ENCODE data around the gene S100A7. TPM values are rescaled to one million over a fixed set of nuclear protein-coding genes. Genes with fewer than 3 reads are reported as not detected.
"Not testable (repeated sequence)": the region's sequence is repeated elsewhere in the genome, so short reads cannot be mapped to it uniquely, and the experiment has no call there.

S100A7 gene
- total RNA-seq, 4 donors from 2014 or later, result 12.2 to 46.8 (median 31.3) TPM

DNA sequence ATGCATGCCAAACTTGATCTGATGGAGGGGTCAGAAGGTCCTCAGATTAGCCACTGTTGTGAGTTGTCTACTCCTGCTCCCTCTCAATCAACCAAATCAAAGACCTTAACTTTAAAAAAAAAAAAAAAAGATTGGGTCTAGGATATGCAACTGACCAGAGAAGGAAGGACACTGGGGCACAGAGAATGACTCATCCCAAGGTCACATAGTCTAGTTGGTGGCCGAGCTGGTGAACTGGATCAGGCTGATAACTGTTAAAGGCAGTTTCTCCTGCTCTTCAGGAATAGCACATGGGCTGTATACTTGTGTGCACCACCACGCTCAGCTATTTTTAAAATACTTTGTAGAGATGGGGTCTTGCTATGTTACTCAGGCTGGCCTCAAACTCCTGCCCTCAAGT, 14.8 kb upstream of the S100A7 start:
- H3K4me3 ChIP-seq (ENCODE audit: low read depth, poor library complexity, severe bottlenecking), result no peak overlapping the region
- intact Hi-C loops (cut with DNase I; ENCODE audit: low total_unique reads), result no loop called here
- WGBS, 2 donors, result 81 to 82% methylated on average over 2 of the region's 2 CpGs
- TF ChIP-seq, protein P1, sequence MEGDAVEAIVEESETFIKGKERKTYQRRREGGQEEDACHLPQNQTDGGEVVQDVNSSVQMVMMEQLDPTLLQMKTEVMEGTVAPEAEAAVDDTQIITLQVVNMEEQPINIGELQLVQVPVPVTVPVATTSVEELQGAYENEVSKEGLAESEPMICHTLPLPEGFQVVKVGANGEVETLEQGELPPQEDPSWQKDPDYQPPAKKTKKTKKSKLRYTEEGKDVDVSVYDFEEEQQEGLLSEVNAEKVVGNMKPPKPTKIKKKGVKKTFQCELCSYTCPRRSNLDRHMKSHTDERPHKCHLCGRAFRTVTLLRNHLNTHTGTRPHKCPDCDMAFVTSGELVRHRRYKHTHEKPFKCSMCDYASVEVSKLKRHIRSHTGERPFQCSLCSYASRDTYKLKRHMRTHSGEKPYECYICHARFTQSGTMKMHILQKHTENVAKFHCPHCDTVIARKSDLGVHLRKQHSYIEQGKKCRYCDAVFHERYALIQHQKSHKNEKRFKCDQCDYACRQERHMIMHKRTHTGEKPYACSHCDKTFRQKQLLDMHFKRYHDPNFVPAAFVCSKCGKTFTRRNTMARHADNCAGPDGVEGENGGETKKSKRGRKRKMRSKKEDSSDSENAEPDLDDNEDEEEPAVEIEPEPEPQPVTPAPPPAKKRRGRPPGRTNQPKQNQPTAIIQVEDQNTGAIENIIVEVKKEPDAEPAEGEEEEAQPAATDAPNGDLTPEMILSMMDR (IDR thresholded peaks at IDR 0.05), result no peak
- no peak for TF ChIP-seq POLR2A (IDR thresholded peaks at IDR 0.05)
- no peak for DNase-seq (ENCODE audit: low spot score in 2 of 2)

DNA sequence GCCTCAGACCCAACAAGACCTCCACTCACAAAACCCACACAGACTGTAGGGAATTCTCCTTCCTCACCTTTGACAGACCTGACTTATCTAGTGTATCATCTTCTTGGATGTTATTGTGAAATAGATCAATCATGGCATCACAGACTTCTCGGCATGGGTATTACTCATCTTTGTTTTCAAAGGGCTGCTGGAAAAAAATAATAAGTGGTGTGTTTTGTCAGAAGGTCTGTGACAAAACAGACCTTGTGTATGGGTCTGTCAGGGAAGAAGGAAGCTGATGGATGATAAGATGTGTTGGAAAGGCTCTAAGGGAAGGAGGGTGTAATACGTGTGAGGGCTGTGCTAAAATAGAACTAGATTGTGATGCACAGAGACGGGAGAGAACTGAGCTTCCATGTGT, 13.9 kb upstream of the S100A7 start:
- H3K4me3 ChIP-seq (ENCODE audit: low read depth, poor library complexity, severe bottlenecking), result no peak overlapping the region
- no peak for TF ChIP-seq POLR2A (IDR thresholded peaks at IDR 0.05)
- TF ChIP-seq, protein P1 (IDR thresholded peaks at IDR 0.05), result no peak
- DNase-seq (ENCODE audit: low spot score in 2 of 2), result no peak
- 55 to 69% methylated on average over 3 of the region's 3 CpGs for WGBS, 2 donors
- intact Hi-C loops (cut with DNase I; ENCODE audit: low total_unique reads), result no loop called here

DNA sequence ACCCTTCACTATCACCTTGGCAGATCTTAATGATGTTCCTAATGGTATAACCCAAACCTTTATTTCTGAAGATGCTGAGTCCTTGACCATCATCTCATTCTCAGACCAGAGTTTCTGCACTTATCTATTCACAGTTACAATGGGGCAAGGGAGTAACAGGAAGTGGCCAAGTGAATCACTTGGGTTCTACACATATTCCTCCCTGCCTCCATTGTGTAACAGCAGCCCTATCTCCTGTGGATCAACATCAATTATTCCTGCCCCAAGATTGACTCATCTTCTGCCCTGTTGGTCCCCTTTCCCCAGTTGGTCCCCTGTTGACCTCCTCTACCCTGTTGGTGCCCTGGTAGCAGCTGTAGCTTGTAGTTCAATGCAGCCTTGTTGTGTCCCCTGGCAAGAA, 10.3 kb upstream of the S100A7 start:
- DNase-seq (ENCODE audit: low spot score in 2 of 2), result no peak
- no peak for TF ChIP-seq POLR2A (IDR thresholded peaks at IDR 0.05)
- TF ChIP-seq, protein P1 (IDR thresholded peaks at IDR 0.05), result no peak
- H3K4me3 ChIP-seq (ENCODE audit: low read depth, poor library complexity, severe bottlenecking), result no peak overlapping the region
- intact Hi-C loops (cut with DNase I; ENCODE audit: low total_unique reads), result no loop called here

DNA sequence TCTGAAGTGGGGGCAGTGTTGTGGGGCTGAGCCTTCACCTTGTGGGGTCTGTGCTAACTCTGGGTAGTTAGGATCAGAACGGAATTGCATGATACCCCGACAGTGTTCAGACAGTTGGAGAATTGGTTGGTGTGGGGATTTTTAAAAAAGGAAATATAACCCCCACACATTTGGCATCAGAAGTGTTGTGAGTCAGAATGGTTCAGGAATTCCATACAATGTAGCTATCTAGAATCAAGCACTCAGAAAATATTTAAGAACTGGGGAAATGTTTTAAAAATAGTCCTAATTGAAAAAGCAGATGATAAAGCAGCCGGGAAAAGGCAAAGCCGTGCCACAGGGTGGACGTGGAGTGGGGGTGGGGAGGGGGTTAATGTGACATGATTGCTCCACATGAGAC, 6.5 kb upstream of the S100A7 start:
- DNase-seq (ENCODE audit: low spot score in 2 of 2), result no peak
- WGBS, 2 donors, result 60 to 80% methylated on average over 5 of the region's 5 CpGs
- intact Hi-C loops (cut with DNase I; ENCODE audit: low total_unique reads), result no loop called here
- H3K4me3 ChIP-seq (ENCODE audit: low read depth, poor library complexity, severe bottlenecking), result no peak overlapping the region
- TF ChIP-seq, protein P1 (IDR thresholded peaks at IDR 0.05), result no peak
- no peak for TF ChIP-seq POLR2A (IDR thresholded peaks at IDR 0.05)

DNA sequence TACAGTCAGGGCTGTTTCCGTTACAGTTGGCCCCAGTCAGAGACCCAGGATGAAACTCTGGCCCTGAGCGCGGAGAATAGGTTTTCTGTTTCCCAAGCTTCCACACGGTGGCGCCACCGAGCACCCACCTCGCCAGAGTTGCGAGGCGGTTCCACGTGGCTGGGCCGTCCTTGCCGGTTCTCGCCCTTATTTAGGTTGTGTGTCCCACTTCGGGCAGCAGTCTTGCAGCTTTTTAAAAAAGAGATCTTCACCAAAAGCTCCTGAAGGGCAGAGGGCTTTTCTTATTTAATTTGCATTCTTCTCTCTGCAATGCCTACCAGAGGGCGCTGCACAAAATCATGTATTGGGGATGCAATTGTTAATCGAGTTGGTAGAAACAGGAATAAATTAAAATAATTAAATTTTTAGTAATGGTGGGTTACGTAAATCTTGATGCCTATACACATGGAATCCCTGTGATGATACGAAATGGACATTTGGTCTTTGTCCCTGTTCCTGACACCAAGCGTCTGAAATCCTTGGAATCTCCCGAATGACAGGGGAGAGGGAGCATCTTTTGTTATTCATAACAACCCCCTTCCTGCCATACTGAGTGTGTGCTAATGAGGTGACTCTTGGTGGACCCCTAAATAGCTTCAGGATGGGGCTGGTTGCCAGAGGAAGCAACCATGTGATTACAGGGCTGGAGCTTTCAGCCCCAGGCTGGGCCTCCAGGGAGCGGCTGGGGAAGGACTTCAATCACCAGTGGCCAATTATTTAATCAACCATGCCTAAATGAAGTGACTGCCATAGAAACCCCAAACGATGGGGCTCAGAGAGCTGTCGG, 5.6 kb upstream of the S100A7 start:
- peak; percentile 25 to 88 for DNase-seq (ENCODE audit: low spot score in 2 of 2)
- no peak overlapping the region for H3K4me3 ChIP-seq (ENCODE audit: low read depth, poor library complexity, severe bottlenecking)
- intact Hi-C loops (cut with DNase I; ENCODE audit: low total_unique reads), result no loop called here
- WGBS, 2 donors, result 25 to 29% methylated on average over 20 to 23 of the region's 23 CpGs
- no peak for TF ChIP-seq POLR2A (IDR thresholded peaks at IDR 0.05)
- TF ChIP-seq, protein P1 (IDR thresholded peaks at IDR 0.05), result peak in 1 of 3 donors; percentile 46

DNA sequence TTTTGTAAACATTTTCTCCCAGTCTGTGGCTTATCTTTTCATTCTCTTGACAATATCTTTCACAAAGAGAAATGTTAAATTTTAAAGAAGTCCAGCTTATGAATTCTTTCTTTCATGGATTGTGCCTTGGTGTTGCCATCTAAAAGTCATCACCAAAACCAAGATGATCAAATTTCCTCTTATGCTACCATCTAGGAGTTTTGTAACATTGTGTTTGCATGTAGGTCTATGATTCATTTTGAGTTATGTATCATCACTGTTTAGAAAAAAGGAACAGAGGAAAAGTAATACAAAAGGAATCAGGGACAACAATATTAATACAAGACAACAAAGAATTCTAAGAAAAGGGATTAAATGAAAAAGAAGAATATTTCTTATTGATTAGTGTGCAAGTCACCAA, 2.3 kb upstream of the S100A7 start:
- DNase-seq (ENCODE audit: low spot score in 2 of 2); H3K4me3 ChIP-seq (ENCODE audit: low read depth, poor library complexity, severe bottlenecking); intact Hi-C loops (cut with DNase I; ENCODE audit: low total_unique reads): not testable (repeated sequence)
